Thymus (tissue), 11 donors: ENCODE results near the gene SELE. TPM values are rescaled to one million over a fixed set of nuclear protein-coding genes. Genes with fewer than 3 reads are reported as not detected.

Experiments
- DNase-seq, 9 donors: peaks; one replicate each; pipeline ENCODE4 v3.0.0-alpha.2; 2013; ENCODE audit warnings: low spot score in 9 of 9, low read depth in 6 of 9, missing footprints in 1 of 9
- H3K27ac ChIP-seq, 2 donors: one replicate each; pipeline ENCODE4 v1.5.1; 2013; ENCODE audit warnings: control low read depth in 1 of 2, low read depth in 1 of 2, low read length in 1 of 2, mild to moderate bottlenecking in 1 of 2, moderate library complexity in 1 of 2
- H3K27me3 ChIP-seq, 2 donors: one replicate each; pipeline ENCODE4 v1.5.1; 2013; ENCODE audit warnings: low read length in 1 of 2; ENCODE audit not compliant: control insufficient read depth in 2 of 2, insufficient read depth in 1 of 2
- H3K36me3 ChIP-seq, 2 donors: one replicate each; pipeline ENCODE4 v1.5.1; 2013; ENCODE audit warnings: low read length in 1 of 2, mild to moderate bottlenecking in 1 of 2, moderate library complexity in 1 of 2; ENCODE audit not compliant: control insufficient read depth in 2 of 2, insufficient read depth in 2 of 2
- H3K4me1 ChIP-seq, 2 donors: one replicate each; pipeline ENCODE4 v1.5.1; 2013; ENCODE audit warnings: low read length in 2 of 2; ENCODE audit not compliant: control insufficient read depth in 2 of 2, insufficient read depth in 2 of 2
- H3K4me3 ChIP-seq, 2 donors: one replicate each; pipeline ENCODE4 v1.5.1; 2013; ENCODE audit warnings: low read length in 2 of 2, control low read depth in 1 of 2, mild to moderate bottlenecking in 1 of 2
- H3K9me3 ChIP-seq, 2 donors: one replicate each; pipeline ENCODE4 v1.5.1; 2013; ENCODE audit warnings: low read length in 1 of 2, mild to moderate bottlenecking in 1 of 2; ENCODE audit not compliant: control insufficient read depth in 2 of 2, insufficient read depth in 1 of 2
- WGBS: extraction: QIAGEN DNeasy Blood & Tissue Kit; methylation state at CpG from one replicate; pipeline ENCODE4 v1.1.7; 2013; 5-methylcytosine and 5-hydroxymethylcytosine counted together
- polyA plus RNA-seq: library from polyadenylated mRNA; stranded (reverse); fragments of 200-250 nt; gene quantifications from one replicate; pipeline ENCODE4 v1.2.3, GENCODE V29; 2013
- total RNA-seq: library from RNA; stranded (reverse); fragments of 120-200 nt; gene quantifications from one replicate; pipeline ENCODE4 v1.2.4, GENCODE V29; 2013
- donor health status: healthy.

Gene SELE
- total and polyA plus RNA-seq, 2 donors = 1.5 to 2.8 TPM

- Histone ChIP-seq H3K9me3 (no peaks in the 10 kb centered on the region), H3K36me3 (no peaks in the 10 kb centered on the region), H3K4me1 (peaks cover 0 to 2% of the 10 kb centered on the region in 2 donors), H3K4me3 (no peak overlapping the region), H3K27ac (no peak overlapping the region), H3K27me3 (no peaks in the 10 kb centered on the region)
- 61% methylated on average over 2 of the region's 2 CpGs for WGBS
- no peak for DNase-seq
Observed at GRCh38 chr1:169682071-169682470, 51.8 kb downstream of the SELE start.

DNA sequence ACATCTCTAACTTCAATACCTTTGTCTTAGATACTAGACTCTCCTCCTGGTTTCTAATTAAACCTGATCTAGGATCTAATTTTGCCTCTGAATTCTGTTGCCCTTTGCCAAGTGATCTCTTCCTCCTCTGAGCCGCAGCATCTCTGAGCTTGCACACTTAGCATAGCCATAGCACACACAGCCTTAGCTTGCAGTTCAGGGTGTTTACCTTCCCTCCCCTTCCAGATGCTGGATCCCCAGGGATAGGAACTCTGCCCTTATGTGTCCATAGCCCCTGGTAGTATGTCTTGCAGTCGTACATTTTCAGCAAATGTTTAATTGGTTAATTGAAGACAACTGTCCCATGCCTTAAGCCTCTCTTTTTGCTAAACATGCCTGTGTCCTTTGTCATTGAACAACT lies 52.7 kb downstream of the SELE start:
- 89% methylated on average over 2 of the region's 2 CpGs for WGBS
- no peak overlapping the region for H3K4me3 ChIP-seq
- no peaks in the 10 kb centered on the region for H3K9me3 ChIP-seq
- no peaks in the 10 kb centered on the region for H3K27me3 ChIP-seq
- no peak for DNase-seq
- H3K36me3 ChIP-seq = no peaks in the 10 kb centered on the region
- H3K4me1 ChIP-seq = peaks cover 0 to 2% of the 10 kb centered on the region in 2 donors
- H3K27ac ChIP-seq = peak overlapping the region in 1 of 2 donors; percentile 42

DNA sequence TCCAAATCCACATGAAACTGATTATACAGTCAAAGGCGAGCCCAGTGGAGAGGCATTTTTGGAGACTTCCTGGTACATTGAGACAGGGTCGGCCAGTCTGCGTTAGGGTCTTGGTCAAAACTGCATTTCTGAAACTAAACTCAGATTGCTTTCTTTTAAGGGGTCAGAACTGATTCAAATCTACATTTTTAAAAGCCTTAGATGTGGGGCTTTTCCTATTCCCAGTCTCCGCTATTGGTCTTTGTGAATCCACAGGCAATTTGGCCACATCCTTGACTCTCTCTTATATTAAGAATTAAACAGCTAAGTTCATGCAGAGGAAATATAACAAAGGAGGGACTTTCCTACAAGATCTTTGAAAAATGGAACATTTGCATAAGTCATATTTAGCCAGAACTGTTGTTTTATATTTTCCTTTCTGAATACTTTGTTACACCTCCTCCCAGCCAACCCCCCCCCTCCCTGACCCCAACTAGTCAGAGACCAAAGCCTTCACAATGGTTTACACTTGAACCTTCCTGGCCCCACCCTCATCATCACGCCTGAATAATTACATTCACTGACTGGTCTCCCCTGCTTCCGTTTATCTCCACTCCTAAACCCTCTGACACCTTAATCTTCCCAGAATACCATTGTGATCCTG lies 53.4 kb downstream of the SELE start:
- Histone ChIP-seq H3K27ac (no peak overlapping the region), H3K27me3 (no peaks in the 10 kb centered on the region), H3K4me1 (peaks cover 0 to 2% of the 10 kb centered on the region in 2 donors), H3K36me3 (no peaks in the 10 kb centered on the region), H3K9me3 (no peaks in the 10 kb centered on the region), H3K4me3 (no peak overlapping the region)
- WGBS = 90% methylated on average over 6 of the region's 6 CpGs
- DNase-seq = no peak

GRCh38 chr1:169679692-169680091 lies 54.2 kb downstream of the SELE start:
- H3K27me3 ChIP-seq = no peaks in the 10 kb centered on the region
- H3K9me3 ChIP-seq = no peaks in the 10 kb centered on the region
- peaks cover 0 to 2% of the 10 kb centered on the region in 2 donors for H3K4me1 ChIP-seq
- H3K36me3 ChIP-seq = no peaks in the 10 kb centered on the region
- WGBS = 90% methylated on average over 3 of the region's 3 CpGs
- no peak overlapping the region for H3K27ac ChIP-seq
- DNase-seq = no peak
- H3K4me3 ChIP-seq = no peak overlapping the region

- Histone ChIP-seq H3K27ac (no peak overlapping the region), H3K4me3 (no peak overlapping the region), H3K27me3 (no peaks in the 10 kb centered on the region), H3K36me3 (no peaks in the 10 kb centered on the region), H3K9me3 (no peaks in the 10 kb centered on the region), H3K4me1 (peaks cover 0 to 2% of the 10 kb centered on the region in 2 donors)
- WGBS = 53% methylated on average over 2 of the region's 2 CpGs
- no peak for DNase-seq
Observed at GRCh38 chr1:169676001-169676400, 57.9 kb downstream of the SELE start.

Other genes with a start within 250 kb of the SELE start
- gene SLC19A2, start 248.1 kb downstream of the SELE start, total RNA-seq = 4.6 TPM
- 22.7 TPM for gene SLC19A2, start 248.1 kb downstream of the SELE start, polyA plus RNA-seq
- 0.85 TPM for gene F5, start 147.6 kb downstream of the SELE start, total RNA-seq
- 4.1 TPM for gene F5, start 147.6 kb downstream of the SELE start, polyA plus RNA-seq
- 1.0 TPM for gene SELP, start 104.0 kb downstream of the SELE start, total RNA-seq
- 3.7 TPM for gene SELP, start 104.0 kb downstream of the SELE start, polyA plus RNA-seq
- gene SELL, start 22.5 kb downstream of the SELE start, total RNA-seq = 136 TPM
- 73.0 TPM for gene SELL, start 22.5 kb downstream of the SELE start, polyA plus RNA-seq
- 16.7 TPM for gene METTL18, start 60.8 kb upstream of the SELE start, total RNA-seq
- gene METTL18, start 60.8 kb upstream of the SELE start, polyA plus RNA-seq = 24.6 TPM
- gene SCYL3, start 159.8 kb upstream of the SELE start, total RNA-seq = 13.5 TPM
- gene SCYL3, start 159.8 kb upstream of the SELE start, polyA plus RNA-seq = 10.0 TPM